Esophagus squamous epithelium (tissue), 5 donors: Measurements from ENCODE around the gene ZWILCH. TPM values are rescaled to one million over a fixed set of nuclear protein-coding genes. Genes with fewer than 3 reads are reported as not detected.

Experiments
- DNase-seq: peaks from one replicate; lab custom pipeline; 2025; lab: John Stamatoyannopoulos, UW
- H3K27ac ChIP-seq, 4 donors: fragments of 200-600 bp; sonication (generic); one replicate each; pipeline ENCODE4 v1.5.1; 2016 to 2019; ENCODE audit warnings: mild to moderate bottlenecking in 1 of 4
- H3K27me3 ChIP-seq, 4 donors: fragments of 200-600 bp; sonication (generic); 1 replicate in 3 of 4; 2 replicates in 1 of 4; pipeline versions ENCODE4 v1.5.1 to v1.6.0; 2017 to 2021; ENCODE audit warnings: antibody characterized with exemption in 1 of 4
- H3K36me3 ChIP-seq, 3 donors: fragments of 200-600 bp; sonication (generic); one replicate each; pipeline ENCODE4 v1.5.1; 2016 to 2019
- H3K4me1 ChIP-seq, 3 donors: fragments of 200-600 bp; sonication (generic); one replicate each; pipeline ENCODE4 v1.5.1; 2017 to 2019
- H3K4me3 ChIP-seq, 4 donors: fragments of 200-600 bp; sonication (generic); 1 replicate in 3 of 4; 2 replicates in 1 of 4; pipeline ENCODE4 v1.5.1; 2016 to 2019; ENCODE audit warnings: mild to moderate bottlenecking in 2 of 4, moderate library complexity in 1 of 4
- H3K9me3 ChIP-seq, 3 donors: fragments of 200-600 bp; sonication (generic); one replicate each; pipeline ENCODE4 v1.5.1; 2016 to 2019
- POLR2A ChIP-seq, 4 donors: fragments of 450-650 bp; IDR thresholded peaks; one replicate each; pipeline ENCODE4 v1.6.1; 2017; ENCODE audit warnings: antibody characterized with exemption in 4 of 4, mild to moderate bottlenecking in 4 of 4, moderate library complexity in 3 of 4
- WGBS, 2 donors: methylation state at CpG; one replicate each; pipeline ENCODE4 v1.1.5; 2018; 5-methylcytosine and 5-hydroxymethylcytosine counted together
- intact Hi-C: fragments of 100-400 bp; cut with DNase I; formaldehyde crosslinking; loops from one replicate; pipeline ENCODE4 v1.15.0; 2022
- total RNA-seq, 4 donors: library from RNA; depleted of rRNA; stranded (reverse); fragments of >200 nt; gene quantifications; one replicate each; pipeline ENCODE4 v1.1.0, GENCODE V29; 2016
- TF ChIP-seq, protein P1 (sequence below), 6 experiments: fragments of 450-650 bp in 4 of 6; fragments of 200-600 bp in 2 of 6; sonication (generic) in 2 of 6; IDR thresholded peaks; one replicate each; pipeline ENCODE4 v1.5.1; 2016 to 2019; ENCODE audit warnings: antibody characterized with exemption in 6 of 6, mild to moderate bottlenecking in 4 of 6, moderate library complexity in 4 of 6
- donor health status: DM: yes; HTN: yes; CAD: no.

Gene ZWILCH
- total RNA-seq, 4 donors from 2014 or later, result 4.5 to 21.2 (median 11.4) TPM

DNA sequence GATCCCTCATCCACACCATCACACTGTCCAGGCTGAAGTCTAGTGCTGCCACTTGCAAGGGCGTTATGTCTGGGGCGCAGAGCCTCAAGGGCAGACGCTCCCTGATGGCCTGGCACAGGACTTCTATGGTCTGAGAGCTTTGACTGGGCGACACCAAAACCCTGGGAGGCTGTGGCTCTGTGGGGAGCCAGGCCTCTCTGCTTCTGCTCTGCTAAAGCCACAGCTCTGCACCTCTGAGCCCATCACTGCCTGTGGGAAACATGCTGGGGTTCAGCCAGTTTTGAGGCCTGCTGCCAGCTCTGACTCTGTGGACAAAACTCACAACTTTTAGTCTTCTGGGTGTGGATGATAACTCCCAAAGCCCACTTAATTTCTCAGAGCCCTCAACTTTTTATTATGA lies 67.0 kb downstream of the ZWILCH start:
- 87 to 100% methylated on average over 1 to 4 of the region's 4 CpGs for WGBS, 2 donors
- Histone ChIP-seq H3K9me3 (no peaks in the 10 kb centered on the region), H3K36me3 (no peaks in the 10 kb centered on the region), H3K4me3 (no peak overlapping the region), H3K27ac (no peak overlapping the region), H3K4me1 (peaks cover 0 to 2% (median 2%) of the 10 kb centered on the region in 3 donors), H3K27me3 (no peaks in the 10 kb centered on the region)
- no peak for TF ChIP-seq POLR2A (IDR thresholded peaks at IDR 0.05)
- TF ChIP-seq, protein P1, sequence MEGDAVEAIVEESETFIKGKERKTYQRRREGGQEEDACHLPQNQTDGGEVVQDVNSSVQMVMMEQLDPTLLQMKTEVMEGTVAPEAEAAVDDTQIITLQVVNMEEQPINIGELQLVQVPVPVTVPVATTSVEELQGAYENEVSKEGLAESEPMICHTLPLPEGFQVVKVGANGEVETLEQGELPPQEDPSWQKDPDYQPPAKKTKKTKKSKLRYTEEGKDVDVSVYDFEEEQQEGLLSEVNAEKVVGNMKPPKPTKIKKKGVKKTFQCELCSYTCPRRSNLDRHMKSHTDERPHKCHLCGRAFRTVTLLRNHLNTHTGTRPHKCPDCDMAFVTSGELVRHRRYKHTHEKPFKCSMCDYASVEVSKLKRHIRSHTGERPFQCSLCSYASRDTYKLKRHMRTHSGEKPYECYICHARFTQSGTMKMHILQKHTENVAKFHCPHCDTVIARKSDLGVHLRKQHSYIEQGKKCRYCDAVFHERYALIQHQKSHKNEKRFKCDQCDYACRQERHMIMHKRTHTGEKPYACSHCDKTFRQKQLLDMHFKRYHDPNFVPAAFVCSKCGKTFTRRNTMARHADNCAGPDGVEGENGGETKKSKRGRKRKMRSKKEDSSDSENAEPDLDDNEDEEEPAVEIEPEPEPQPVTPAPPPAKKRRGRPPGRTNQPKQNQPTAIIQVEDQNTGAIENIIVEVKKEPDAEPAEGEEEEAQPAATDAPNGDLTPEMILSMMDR (IDR thresholded peaks at IDR 0.05), result no peak
- no peak for DNase-seq
- intact Hi-C loops, result no loop called here

DNA sequence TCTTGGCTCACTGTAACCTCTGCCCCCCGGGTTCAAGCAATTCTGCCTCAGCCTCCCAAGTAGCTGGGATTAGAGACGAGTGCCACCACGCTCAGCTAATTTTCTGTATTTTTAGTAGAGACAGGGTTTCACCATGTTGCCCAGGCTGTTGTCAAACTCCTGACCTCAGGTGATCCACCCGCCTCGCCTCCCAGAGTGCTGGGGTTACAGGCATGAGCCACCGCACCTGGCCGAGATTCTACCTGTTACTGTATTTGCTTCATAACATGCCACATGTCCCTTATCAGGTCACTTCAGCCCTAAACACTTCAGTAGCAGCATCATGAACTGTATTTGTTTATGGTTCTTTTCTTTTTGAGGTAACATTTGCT lies 68.2 kb downstream of the ZWILCH start:
- H3K36me3 ChIP-seq, result no peaks in the 10 kb centered on the region
- no peak for TF ChIP-seq POLR2A (IDR thresholded peaks at IDR 0.05)
- TF ChIP-seq, protein P1 (IDR thresholded peaks at IDR 0.05), result no peak
- no peak overlapping the region for H3K4me3 ChIP-seq
- 83 to 90% methylated on average over 6 to 7 of the region's 7 CpGs for WGBS, 2 donors
- H3K9me3 ChIP-seq, result no peaks in the 10 kb centered on the region
- DNase-seq, result no peak
- intact Hi-C loops, result no loop called here
- H3K27me3 ChIP-seq, result no peaks in the 10 kb centered on the region
- H3K27ac ChIP-seq, result no peak overlapping the region
- no peaks in the 10 kb centered on the region for H3K4me1 ChIP-seq

DNA sequence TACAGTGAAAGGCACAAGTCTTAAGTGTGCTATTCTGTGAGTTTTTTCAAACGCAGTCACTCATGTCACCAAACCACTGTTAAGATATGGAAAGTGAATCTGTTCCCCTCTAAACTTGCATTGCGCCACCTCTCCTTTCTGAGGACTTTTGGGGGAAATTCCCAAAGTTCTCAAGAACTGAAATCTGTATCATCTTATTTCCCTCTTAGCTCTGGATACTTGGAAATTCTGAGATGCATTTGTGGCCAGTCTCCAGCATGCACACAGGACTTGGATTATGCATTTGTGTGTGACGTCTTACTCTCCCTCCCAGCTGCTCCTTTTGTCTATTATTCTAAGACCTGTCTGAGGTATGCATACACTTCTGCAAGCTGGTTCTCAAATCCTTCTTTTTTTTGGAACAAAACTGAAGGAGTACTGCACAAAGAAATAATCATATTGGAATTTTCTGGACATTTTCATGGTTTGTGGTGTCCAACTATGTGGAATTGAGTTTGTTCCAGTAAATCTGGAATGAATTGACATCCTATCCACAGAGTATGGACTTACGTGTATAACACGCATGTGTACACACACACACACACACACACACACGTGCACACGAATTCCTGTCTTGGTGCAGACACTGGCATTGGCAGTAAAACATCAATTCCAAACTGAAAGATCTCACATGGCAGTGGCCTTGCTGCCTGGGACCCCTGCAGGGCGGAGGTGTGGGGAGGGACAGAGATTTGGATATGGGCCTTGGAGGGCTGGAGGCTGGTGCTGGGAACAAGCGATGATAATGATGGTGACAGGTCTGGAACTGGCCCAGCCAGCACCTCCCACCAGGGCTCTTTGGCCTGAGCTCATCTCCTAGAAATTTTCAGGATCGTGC lies 68.8 kb downstream of the ZWILCH start:
- Histone ChIP-seq H3K4me1 (no peaks in the 10 kb centered on the region), H3K4me3 (no peak overlapping the region), H3K36me3 (no peaks in the 10 kb centered on the region), H3K9me3 (no peaks in the 10 kb centered on the region), H3K27me3 (no peaks in the 10 kb centered on the region), H3K27ac (no peak overlapping the region)
- WGBS, 2 donors, result 45 to 57% methylated on average over 10 of the region's 10 CpGs
- intact Hi-C loops, result no loop called here
- DNase-seq, result no peak
- no peak for TF ChIP-seq POLR2A (IDR thresholded peaks at IDR 0.05)
- TF ChIP-seq, protein P1 (IDR thresholded peaks at IDR 0.05), result no peak

DNA sequence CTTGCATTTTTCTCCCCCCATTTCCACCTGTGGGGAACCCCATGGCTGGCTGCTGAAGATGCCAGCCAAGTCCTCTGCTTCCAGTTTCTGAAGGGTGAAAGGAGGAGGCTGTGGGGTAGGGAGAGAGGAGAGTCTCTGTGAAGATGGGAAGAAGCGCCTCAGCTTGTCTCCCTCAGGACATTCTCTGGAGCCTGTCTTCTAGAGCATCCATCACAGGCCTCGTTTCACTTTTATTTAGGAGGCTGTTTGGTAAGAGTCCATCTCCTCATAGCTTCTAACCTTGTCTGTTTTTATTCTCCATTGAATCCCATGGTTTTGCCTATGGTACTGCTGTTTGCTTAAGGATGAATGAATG lies 69.4 kb downstream of the ZWILCH start:
- H3K9me3 ChIP-seq, result no peaks in the 10 kb centered on the region
- no peaks in the 10 kb centered on the region for H3K27me3 ChIP-seq
- no peaks in the 10 kb centered on the region for H3K4me1 ChIP-seq
- intact Hi-C loops, result no loop called here
- H3K27ac ChIP-seq, result no peak overlapping the region
- DNase-seq, result no peak
- no peak for TF ChIP-seq POLR2A (IDR thresholded peaks at IDR 0.05)
- TF ChIP-seq, protein P1 (IDR thresholded peaks at IDR 0.05), result no peak
- H3K4me3 ChIP-seq, result no peak overlapping the region
- WGBS, 2 donors, result 57 to 81% methylated on average over 2 of the region's 2 CpGs
- no peaks in the 10 kb centered on the region for H3K36me3 ChIP-seq

DNA sequence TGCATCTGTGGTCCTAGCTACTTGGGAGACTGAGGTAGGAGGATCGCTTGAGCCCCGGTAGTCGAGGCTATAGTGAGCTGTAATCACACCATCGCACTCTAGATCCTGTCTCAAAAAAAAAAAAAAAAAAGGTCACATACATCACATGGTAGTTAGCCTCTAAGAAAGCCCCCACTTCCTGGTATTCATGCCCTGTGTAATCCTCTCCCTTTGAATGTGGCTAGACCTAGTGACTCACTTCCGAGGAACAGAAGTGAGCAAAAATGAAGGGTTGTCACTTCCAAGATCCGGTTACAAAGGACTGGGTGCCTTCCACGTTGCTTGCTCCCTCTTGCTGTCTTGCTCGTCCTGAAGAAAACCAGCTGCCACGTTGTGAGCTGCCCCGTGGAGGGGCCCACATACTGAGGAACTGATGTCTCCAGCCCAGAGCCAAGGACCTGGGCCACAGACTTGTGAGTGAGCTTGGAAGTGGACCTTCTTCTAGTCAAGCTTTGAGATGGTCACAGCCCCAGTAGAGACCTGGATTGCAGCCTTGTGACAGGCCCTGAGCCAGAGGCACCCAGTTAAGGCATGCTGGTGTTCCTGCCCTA lies 73.3 kb downstream of the ZWILCH start:
- H3K27me3 ChIP-seq, result no peaks in the 10 kb centered on the region
- intact Hi-C loops, result no loop called here
- DNase-seq, result no peak
- 50 to 60% methylated on average over 8 of the region's 10 CpGs for WGBS, 2 donors
- H3K36me3 ChIP-seq, result no peaks in the 10 kb centered on the region
- no peaks in the 10 kb centered on the region for H3K4me1 ChIP-seq
- H3K27ac ChIP-seq, result no peak overlapping the region
- no peak overlapping the region for H3K4me3 ChIP-seq
- TF ChIP-seq, protein P1 (IDR thresholded peaks at IDR 0.05), result no peak
- no peak for TF ChIP-seq POLR2A (IDR thresholded peaks at IDR 0.05)
- H3K9me3 ChIP-seq, result no peaks in the 10 kb centered on the region
